ENCODE data around the gene HSD11B2. TPM values are rescaled to one million over a fixed set of nuclear protein-coding genes. Genes with fewer than 3 reads are reported as not detected.

Gene HSD11B2
- total RNA-seq, 1 donor from 2014 or later, result 38.7 TPM

GRCh38 chr16:67415872-67416793 lies 14.8 kb upstream of the HSD11B2 start, which contains the start of gene ZDHHC1:
ZDHHC1 (minus strand) TSS chr16:67416477; CDS start chr16:67407775, 8,702 bp downstream.
- Mint-ChIP-seq H3K36me3 (ENCODE audit: insufficient read depth) (peaks cover 2% of the 10 kb centered on the region), H3K4me3 (ENCODE audit: low read depth) (peak within 1 kb of the TSS; percentile 76), H3K9me3 (ENCODE audit: low read depth) (no peaks in the 10 kb centered on the region), H3K27me3 (peaks cover 15% of the 10 kb centered on the region), H3K4me1 (ENCODE audit: low read depth) (peaks cover 7% of the 10 kb centered on the region), H3K27ac (peak within 1 kb of the TSS; percentile 85)
- peak; percentile 72 for DNase-seq (ENCODE audit: low spot score, unreplicated experiment)
- TF ChIP-seq CTCF (IDR thresholded peaks at IDR 0.05; ENCODE audit: unreplicated experiment), result peak; percentile 62

- no peak overlapping the region for H3K27ac Mint-ChIP-seq
- no peak for TF ChIP-seq CTCF (IDR thresholded peaks at IDR 0.05; ENCODE audit: unreplicated experiment)
- H3K36me3 Mint-ChIP-seq (ENCODE audit: insufficient read depth), result peaks cover 2% of the 10 kb centered on the region
- H3K27me3 Mint-ChIP-seq, result peaks cover 17% of the 10 kb centered on the region
- DNase-seq (ENCODE audit: low spot score, unreplicated experiment), result no peak
- H3K4me1 Mint-ChIP-seq (ENCODE audit: low read depth), result peaks cover 5% of the 10 kb centered on the region
- no peaks in the 10 kb centered on the region for H3K9me3 Mint-ChIP-seq (ENCODE audit: low read depth)
- peak overlapping the region; percentile 45 for H3K4me3 Mint-ChIP-seq (ENCODE audit: low read depth)
These were observed 13.4 kb upstream of the HSD11B2 start for GRCh38 chr16:67417333-67418061.

DNA sequence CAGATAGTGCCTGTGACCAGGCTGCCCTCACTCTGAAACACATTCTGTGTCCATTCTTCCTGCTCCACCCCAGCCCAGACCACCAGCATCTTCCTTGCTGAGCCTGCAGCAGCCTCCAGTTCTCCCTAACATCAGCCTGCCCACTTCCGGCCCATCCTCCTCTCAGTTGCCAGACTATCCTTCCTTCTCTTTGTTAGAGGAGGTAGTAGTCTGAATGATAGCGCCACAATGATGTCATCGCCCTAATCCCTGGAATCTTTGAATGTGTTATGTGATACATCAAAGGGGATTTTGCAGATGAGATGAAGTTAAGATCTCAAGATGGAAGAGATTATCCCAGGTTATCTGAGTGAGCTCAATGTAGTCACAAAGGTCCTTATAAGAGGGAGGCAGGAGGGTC lies 11.4 kb upstream of the HSD11B2 start:
- no peaks in the 10 kb centered on the region for H3K36me3 Mint-ChIP-seq (ENCODE audit: insufficient read depth)
- H3K4me3 Mint-ChIP-seq (ENCODE audit: low read depth), result no peak overlapping the region
- no peak for DNase-seq (ENCODE audit: low spot score, unreplicated experiment)
- peaks cover 11% of the 10 kb centered on the region for H3K4me1 Mint-ChIP-seq (ENCODE audit: low read depth)
- H3K27me3 Mint-ChIP-seq, result peaks cover 31% of the 10 kb centered on the region
- H3K9me3 Mint-ChIP-seq (ENCODE audit: low read depth), result no peaks in the 10 kb centered on the region
- no peak overlapping the region for H3K27ac Mint-ChIP-seq
- no peak for TF ChIP-seq CTCF (IDR thresholded peaks at IDR 0.05; ENCODE audit: unreplicated experiment)

- Mint-ChIP-seq H3K9me3 (ENCODE audit: low read depth) (no peaks in the 10 kb centered on the region), H3K27ac (no peak overlapping the region)
- no peak for TF ChIP-seq CTCF (IDR thresholded peaks at IDR 0.05; ENCODE audit: unreplicated experiment)
These were observed 11.0 kb upstream of the HSD11B2 start for GRCh38 chr16:67419931-67420330.

GRCh38 chr16:67421030-67421429 lies 9.9 kb upstream of the HSD11B2 start:
- Mint-ChIP-seq H3K36me3 (ENCODE audit: insufficient read depth) (no peaks in the 10 kb centered on the region), H3K4me3 (ENCODE audit: low read depth) (no peak overlapping the region), H3K9me3 (ENCODE audit: low read depth) (no peaks in the 10 kb centered on the region), H3K4me1 (ENCODE audit: low read depth) (peaks cover 14% of the 10 kb centered on the region), H3K27me3 (peaks cover 40% of the 10 kb centered on the region), H3K27ac (no peak overlapping the region)
- no peak for DNase-seq (ENCODE audit: low spot score, unreplicated experiment)
- TF ChIP-seq CTCF (IDR thresholded peaks at IDR 0.05; ENCODE audit: unreplicated experiment), result no peak

More at GRCh38 chr16:67419931-67420330, 11.0 kb upstream of the HSD11B2 start:
- Mint-ChIP-seq H3K27me3 (peaks cover 32% of the 10 kb centered on the region), H3K4me1 (ENCODE audit: low read depth) (peaks cover 14% of the 10 kb centered on the region), H3K36me3 (ENCODE audit: insufficient read depth) (no peaks in the 10 kb centered on the region), H3K4me3 (ENCODE audit: low read depth) (no peak overlapping the region)
- no peak for DNase-seq (ENCODE audit: low spot score, unreplicated experiment)
